Neural progenitor cell (in vitro differentiated cells): ENCODE data around the gene PPP5C. TPM values are rescaled to one million over a fixed set of nuclear protein-coding genes. Genes with fewer than 3 reads are reported as not detected.

Experiments used
- DNase-seq: peaks from one replicate; pipeline ENCODE4 v3.0.0-alpha.2; 2016; ENCODE audit warnings: low spot score
- H2AFZ ChIP-seq: fragments of 200-600 bp; sonication (generic); replicated peaks from 2 replicates; pipeline ENCODE4 v1.6.1; 2016; ENCODE audit warnings: antibody characterized with exemption
- H3F3A ChIP-seq: fragments of 200-600 bp; sonication (generic); 2 replicates; pipeline ENCODE4 v1.6.1; 2016; ENCODE audit warnings: antibody characterized with exemption, low read depth
- H3K27ac ChIP-seq: fragments of 200-600 bp; sonication (generic); 2 replicates; pipeline ENCODE4 v1.5.1; 2016; ENCODE audit warnings: mild to moderate bottlenecking
- H3K27me3 ChIP-seq: fragments of 200-600 bp; sonication (generic); 2 replicates; pipeline ENCODE4 v1.6.1; 2016; ENCODE audit warnings: mild to moderate bottlenecking, moderate library complexity
- H3K36me3 ChIP-seq: fragments of 200-600 bp; sonication (generic); 2 replicates; pipeline ENCODE4 v1.5.1; 2016
- H3K4me1 ChIP-seq: fragments of 200-600 bp; sonication (generic); 2 replicates; pipeline ENCODE4 v1.6.1; 2016; ENCODE audit warnings: mixed run types
- H3K4me2 ChIP-seq: fragments of 200-600 bp; sonication (generic); 2 replicates; pipeline ENCODE4 v1.6.1; 2016
- H3K4me3 ChIP-seq: fragments of 200-600 bp; sonication (generic); 2 replicates; pipeline ENCODE4 v1.5.1; 2016
- H3K79me2 ChIP-seq: fragments of 200-600 bp; sonication (generic); 2 replicates; pipeline ENCODE4 v1.6.1; 2016; ENCODE audit warnings: low read depth
- H3K9ac ChIP-seq: fragments of 200-600 bp; sonication (generic); 2 replicates; pipeline ENCODE4 v1.6.1; 2016
- H3K9me3 ChIP-seq: fragments of 200-600 bp; sonication (generic); 2 replicates; pipeline ENCODE4 v1.5.1; 2016; ENCODE audit warnings: low read depth
- H4K20me1 ChIP-seq: fragments of 200-600 bp; sonication (generic); 2 replicates; pipeline ENCODE4 v1.6.1; 2016; ENCODE audit warnings: low read depth
- H3K27ac Mint-ChIP-seq: 3 replicates; pipeline ENCODE4 v1.8.0; 2021; ENCODE audit warnings: mixed read lengths
- H3K27me3 Mint-ChIP-seq: 2 replicates; pipeline ENCODE4 v1.8.0; 2022; ENCODE audit warnings: low read depth, mild to moderate bottlenecking, inconsistent platforms, moderate library complexity, mixed read lengths; ENCODE audit not compliant: insufficient read depth
- H3K36me3 Mint-ChIP-seq: 3 replicates; pipeline ENCODE4 v1.8.0; 2021; ENCODE audit warnings: mixed read lengths
- H3K4me1 Mint-ChIP-seq: 3 replicates; pipeline ENCODE4 v1.8.0; 2021; ENCODE audit warnings: mixed read lengths
- H3K4me3 Mint-ChIP-seq: 3 replicates; pipeline ENCODE4 v1.8.0; 2021; ENCODE audit warnings: mild to moderate bottlenecking, moderate library complexity, mixed read lengths
- H3K9me3 Mint-ChIP-seq: 3 replicates; pipeline ENCODE4 v1.8.0; 2020; ENCODE audit warnings: mixed read lengths
- EZH2 ChIP-seq: fragments of 200-600 bp; sonication (generic); IDR thresholded peaks from 2 replicates; pipeline ENCODE4 v1.6.1; 2017; ENCODE audit warnings: antibody characterized with exemption, mild to moderate bottlenecking, moderate library complexity
- EZH2phosphoT487 ChIP-seq: fragments of 200-600 bp; sonication (generic); IDR thresholded peaks from 2 replicates; pipeline ENCODE4 v1.6.1; 2017; ENCODE audit warnings: antibody characterized with exemption
- total RNA-seq: library from RNA; depleted of rRNA; stranded (reverse); fragments of >200 nt; gene quantifications from 2 replicates; pipeline ENCODE4 v1.2.3, GENCODE V29; 2015; ENCODE audit warnings: low replicate concordance
- TF ChIP-seq, protein P1 (sequence below): fragments of 200-600 bp; sonication (generic); IDR thresholded peaks from 2 replicates; pipeline ENCODE4 v1.5.1; 2017; ENCODE audit warnings: antibody characterized with exemption, mild to moderate bottlenecking

The PPP5C gene
- total RNA-seq, 1 donor from 2014 or later: 63.5 TPM

DNA sequence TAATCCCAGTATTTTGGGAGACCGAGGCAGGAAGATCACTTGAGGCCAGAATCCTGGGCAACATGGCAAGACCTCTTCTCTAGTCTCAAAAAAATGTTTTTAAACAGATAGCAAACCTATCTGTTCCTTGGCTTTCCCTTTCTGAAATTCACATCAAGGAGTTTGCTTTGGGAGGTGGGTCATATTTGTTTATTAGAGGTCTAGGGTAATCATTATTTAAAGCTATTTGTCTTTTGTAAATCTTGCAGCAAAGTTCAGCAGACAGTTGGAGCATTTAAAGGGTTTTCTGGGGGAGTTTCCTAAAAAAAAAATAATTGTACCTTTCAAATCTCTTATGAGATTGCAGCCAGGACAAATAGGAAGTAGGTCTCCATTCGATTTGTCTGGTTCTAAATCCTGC lies 17.5 kb downstream of the PPP5C start:
- Histone ChIP-seq H3K27me3 (no peaks in the 10 kb centered on the region), H3K79me2 (peaks cover 62% of the 10 kb centered on the region), H3K36me3 (peaks cover 13% of the 10 kb centered on the region), H3K4me1 (peaks cover 21% of the 10 kb centered on the region), H2AFZ (no peak overlapping the region), H4K20me1 (peaks cover 31% of the 10 kb centered on the region), H3K9me3 (no peaks in the 10 kb centered on the region), H3K4me3 (no peak overlapping the region), H3K9ac (no peak overlapping the region), H3K27ac (no peak overlapping the region), H3K4me2 (no peak overlapping the region), H3F3A (no peaks in the 10 kb centered on the region)
- peaks cover 26% of the 10 kb centered on the region for H3K36me3 Mint-ChIP-seq
- peaks cover 3% of the 10 kb centered on the region for H3K27me3 Mint-ChIP-seq
- H3K9me3 Mint-ChIP-seq: no peaks in the 10 kb centered on the region
- no peak overlapping the region for H3K27ac Mint-ChIP-seq
- no peak overlapping the region for H3K4me3 Mint-ChIP-seq
- no peak for DNase-seq
- H3K4me1 Mint-ChIP-seq: peaks cover 28% of the 10 kb centered on the region
- no peak for TF ChIP-seq EZH2phosphoT487
- TF ChIP-seq, protein P1, sequence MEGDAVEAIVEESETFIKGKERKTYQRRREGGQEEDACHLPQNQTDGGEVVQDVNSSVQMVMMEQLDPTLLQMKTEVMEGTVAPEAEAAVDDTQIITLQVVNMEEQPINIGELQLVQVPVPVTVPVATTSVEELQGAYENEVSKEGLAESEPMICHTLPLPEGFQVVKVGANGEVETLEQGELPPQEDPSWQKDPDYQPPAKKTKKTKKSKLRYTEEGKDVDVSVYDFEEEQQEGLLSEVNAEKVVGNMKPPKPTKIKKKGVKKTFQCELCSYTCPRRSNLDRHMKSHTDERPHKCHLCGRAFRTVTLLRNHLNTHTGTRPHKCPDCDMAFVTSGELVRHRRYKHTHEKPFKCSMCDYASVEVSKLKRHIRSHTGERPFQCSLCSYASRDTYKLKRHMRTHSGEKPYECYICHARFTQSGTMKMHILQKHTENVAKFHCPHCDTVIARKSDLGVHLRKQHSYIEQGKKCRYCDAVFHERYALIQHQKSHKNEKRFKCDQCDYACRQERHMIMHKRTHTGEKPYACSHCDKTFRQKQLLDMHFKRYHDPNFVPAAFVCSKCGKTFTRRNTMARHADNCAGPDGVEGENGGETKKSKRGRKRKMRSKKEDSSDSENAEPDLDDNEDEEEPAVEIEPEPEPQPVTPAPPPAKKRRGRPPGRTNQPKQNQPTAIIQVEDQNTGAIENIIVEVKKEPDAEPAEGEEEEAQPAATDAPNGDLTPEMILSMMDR: no peak
- TF ChIP-seq EZH2: no peak

DNA sequence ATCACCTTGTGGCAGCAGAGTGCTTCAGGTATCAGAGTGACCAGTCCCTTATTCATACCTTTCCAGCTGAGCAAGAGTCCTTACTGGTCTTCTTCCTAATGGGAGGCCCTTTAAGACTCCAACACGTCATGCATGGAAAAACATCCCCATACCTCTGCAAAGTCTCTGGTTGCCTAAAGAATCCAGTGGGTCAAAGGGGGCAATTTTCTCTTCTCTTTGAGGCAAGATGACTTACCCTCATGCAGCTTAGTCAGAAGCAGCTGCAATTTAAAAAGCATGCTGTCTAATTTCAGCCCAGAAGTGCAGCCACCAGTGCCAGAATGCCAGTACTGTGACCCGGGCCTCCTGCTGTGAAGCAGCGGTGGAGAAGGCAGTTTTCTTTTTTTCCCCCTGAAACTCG lies 18.7 kb downstream of the PPP5C start:
- H3K27me3 Mint-ChIP-seq: peaks cover 3% of the 10 kb centered on the region
- Histone ChIP-seq H3K36me3 (peaks cover 13% of the 10 kb centered on the region), H3K9me3 (no peaks in the 10 kb centered on the region), H3K4me3 (no peak overlapping the region), H3K27me3 (no peaks in the 10 kb centered on the region), H2AFZ (no peak overlapping the region), H3K27ac (peak overlapping the region; percentile 50), H4K20me1 (peaks cover 30% of the 10 kb centered on the region), H3K4me1 (peaks cover 21% of the 10 kb centered on the region), H3K79me2 (peaks cover 59% of the 10 kb centered on the region), H3K4me2 (peak overlapping the region; percentile 16), H3F3A (no peaks in the 10 kb centered on the region), H3K9ac (no peak overlapping the region)
- H3K4me3 Mint-ChIP-seq: no peak overlapping the region
- TF ChIP-seq EZH2 (no peak), EZH2phosphoT487 (no peak)
- TF ChIP-seq, protein P1: no peak
- H3K36me3 Mint-ChIP-seq: peaks cover 26% of the 10 kb centered on the region
- DNase-seq: peak; percentile 41
- H3K9me3 Mint-ChIP-seq: no peaks in the 10 kb centered on the region
- peaks cover 28% of the 10 kb centered on the region for H3K4me1 Mint-ChIP-seq
- H3K27ac Mint-ChIP-seq: no peak overlapping the region

DNA sequence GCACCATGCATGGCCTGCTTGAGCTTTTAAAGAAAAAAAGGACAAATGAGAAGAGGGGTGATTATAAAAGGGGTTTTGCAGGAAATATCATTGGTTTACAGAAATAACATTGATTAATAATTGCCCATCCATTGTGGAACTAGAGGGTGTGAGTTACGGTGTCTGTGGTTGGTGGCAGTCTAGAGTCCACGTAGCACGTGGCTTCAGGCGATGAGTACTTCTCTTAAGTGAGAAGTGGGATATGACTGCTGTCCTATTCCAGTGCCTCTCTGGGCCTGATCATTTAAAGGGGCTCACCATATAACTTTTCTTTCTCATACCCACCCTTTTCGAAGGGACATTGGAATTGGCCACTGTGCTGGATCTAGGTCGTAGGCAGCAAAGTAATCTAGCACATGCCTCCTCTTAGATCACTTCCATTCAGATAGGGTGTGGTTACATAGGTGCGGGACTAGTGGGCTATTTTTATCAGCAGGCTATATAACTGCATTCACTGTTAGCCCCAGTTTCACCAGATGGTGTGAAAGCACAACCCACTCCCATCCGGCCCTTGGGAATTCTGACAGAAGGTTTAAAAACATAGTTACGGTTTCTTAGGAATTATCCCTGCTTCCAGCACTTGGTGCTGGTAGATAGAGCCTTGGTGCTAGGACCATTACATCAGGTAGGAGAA lies 19.9 kb downstream of the PPP5C start:
- Mint-ChIP-seq H3K4me3 (no peak overlapping the region), H3K4me1 (peaks cover 34% of the 10 kb centered on the region), H3K27ac (peak overlapping the region; percentile 46), H3K27me3 (peaks cover 5% of the 10 kb centered on the region), H3K9me3 (no peaks in the 10 kb centered on the region), H3K36me3 (peaks cover 28% of the 10 kb centered on the region)
- Histone ChIP-seq H3K9ac (no peak overlapping the region), H3K9me3 (no peaks in the 10 kb centered on the region), H2AFZ (no peak overlapping the region), H3K36me3 (peaks cover 11% of the 10 kb centered on the region), H3K4me3 (no peak overlapping the region), H4K20me1 (peaks cover 36% of the 10 kb centered on the region), H3K4me2 (no peak overlapping the region), H3K27ac (peak overlapping the region; percentile 18), H3K27me3 (no peaks in the 10 kb centered on the region), H3K4me1 (peaks cover 21% of the 10 kb centered on the region), H3F3A (no peaks in the 10 kb centered on the region), H3K79me2 (peaks cover 55% of the 10 kb centered on the region)
- TF ChIP-seq EZH2: no peak
- TF ChIP-seq, protein P1: no peak
- no peak for TF ChIP-seq EZH2phosphoT487
- DNase-seq: no peak
